ENCODE measurements around the gene RBM28.
A peak's percentile ranks its signal among the peaks of the same experiment; 100 is the strongest.

Gene RBM28

GRCh38 chr7:128374041-128374440, 30.3 kb upstream of the RBM28 start:
- DNase-seq (ENCODE audit: low read depth in 2 of 2), result no peak

GRCh38 chr7:128373606-128374005, 29.9 kb upstream of the RBM28 start:
- no peak for DNase-seq (ENCODE audit: low read depth in 2 of 2)

DNA sequence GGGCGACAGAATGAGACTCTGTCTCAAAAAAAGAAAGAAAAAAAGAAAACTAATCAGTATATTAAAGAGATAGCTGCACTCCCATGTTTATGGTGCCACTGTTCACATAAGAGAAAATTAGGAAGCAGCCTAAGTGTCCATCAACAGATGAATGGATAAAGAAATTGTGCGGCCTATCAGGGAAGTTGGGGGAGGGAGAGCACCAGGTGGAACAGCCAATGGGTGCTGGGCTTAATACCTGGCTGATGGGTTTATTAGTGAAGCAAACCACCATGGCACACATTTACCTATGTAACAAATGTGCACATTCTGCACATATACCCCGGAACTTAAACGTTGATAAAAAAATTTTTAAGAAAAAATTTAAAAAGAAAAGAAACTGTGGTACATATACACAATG, 26.8 kb upstream of the RBM28 start:
- no peak for DNase-seq (ENCODE audit: low read depth in 2 of 2)

DNA sequence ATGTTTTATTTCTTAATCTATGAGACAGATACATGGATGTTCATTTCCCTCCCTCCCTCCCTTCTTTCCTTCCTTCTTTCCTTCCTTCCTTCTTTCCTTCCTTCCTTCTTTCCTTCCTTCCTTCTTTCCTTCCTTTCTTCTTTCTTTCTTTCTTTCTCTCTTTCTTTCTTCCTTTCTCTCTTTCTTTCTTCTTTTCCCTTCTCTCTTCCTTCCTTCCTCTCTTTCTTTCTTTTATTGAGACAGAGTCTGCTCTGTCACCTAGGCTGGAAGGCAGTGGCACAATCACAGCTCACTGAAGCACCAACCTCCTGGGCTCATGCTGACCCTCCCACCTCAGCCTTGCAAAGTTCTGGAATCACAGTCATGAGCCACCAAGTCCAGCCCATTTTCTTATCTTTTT, 23.3 kb upstream of the RBM28 start:
- no peak for DNase-seq (ENCODE audit: low read depth in 2 of 2)

DNA sequence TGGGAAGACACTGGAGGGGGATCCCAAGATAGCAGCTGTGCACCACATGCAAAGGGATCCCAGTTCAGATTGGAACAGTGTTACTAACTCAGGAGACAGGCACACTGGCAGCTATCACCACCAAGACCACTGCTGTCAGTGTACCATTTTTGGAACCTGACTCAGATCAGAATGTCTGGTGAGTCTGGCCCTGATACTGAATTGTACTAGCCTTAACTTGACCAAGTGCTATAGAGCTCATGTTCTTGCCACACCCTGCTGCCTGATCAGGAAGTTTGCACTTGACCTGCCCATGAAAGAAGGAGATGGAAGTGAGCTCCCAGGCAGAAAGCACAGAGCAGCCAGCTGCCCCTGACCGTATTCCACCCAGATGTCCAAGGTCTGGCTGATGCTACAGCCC, 22.6 kb upstream of the RBM28 start:
- no peak for DNase-seq (ENCODE audit: low read depth in 2 of 2)

- no peak for DNase-seq (ENCODE audit: low read depth in 2 of 2)
Measured at GRCh38 chr7:128365432-128365831, 21.7 kb upstream of the RBM28 start.

- DNase-seq (ENCODE audit: low read depth in 2 of 2), result no peak
Measured at GRCh38 chr7:128364166-128364870, 20.6 kb upstream of the RBM28 start.

DNA sequence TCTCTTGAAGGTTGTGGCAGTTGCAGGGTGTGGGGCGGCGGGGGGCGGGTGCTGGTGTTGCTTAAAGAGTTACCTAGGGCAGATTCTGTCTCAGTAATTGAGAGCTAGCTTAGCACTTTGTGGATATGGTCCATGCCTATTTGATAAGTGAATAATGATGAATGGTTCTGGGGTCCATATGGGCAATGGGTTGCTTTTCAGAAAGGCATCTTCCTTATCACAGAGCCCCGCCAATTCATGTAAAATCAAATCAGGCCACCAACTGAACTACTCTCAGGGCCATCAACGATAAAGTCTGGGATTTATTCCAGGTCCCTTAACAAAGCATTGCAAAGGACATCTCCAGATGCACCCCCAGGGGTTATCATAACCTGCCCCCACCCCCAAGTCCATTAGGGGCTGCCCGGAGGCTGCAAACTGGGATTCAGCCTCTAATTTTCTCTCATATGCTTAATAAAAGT, 19.6 kb upstream of the RBM28 start:
- DNase-seq (ENCODE audit: low read depth in 2 of 2), result no peak

DNA sequence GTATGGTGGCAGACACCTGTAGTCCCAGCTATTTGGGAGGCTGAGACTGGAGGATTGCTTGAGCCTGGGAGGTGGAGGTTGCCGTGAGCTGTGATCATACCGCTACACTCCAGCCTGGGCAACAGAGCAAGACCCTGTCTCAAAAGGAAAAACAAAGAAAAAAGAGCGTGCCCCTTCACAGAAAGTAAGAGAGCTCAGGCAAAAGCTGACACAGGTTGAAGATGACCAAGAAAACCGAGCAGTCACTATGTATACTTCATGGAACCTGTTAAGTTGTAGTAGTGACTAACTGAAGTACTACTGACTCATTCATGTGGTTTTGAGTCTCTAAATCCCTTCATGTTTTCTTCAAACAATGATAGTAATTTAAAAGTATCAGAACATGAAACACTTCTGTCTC, 19.0 kb upstream of the RBM28 start:
- no peak for DNase-seq (ENCODE audit: low read depth in 2 of 2)

DNA sequence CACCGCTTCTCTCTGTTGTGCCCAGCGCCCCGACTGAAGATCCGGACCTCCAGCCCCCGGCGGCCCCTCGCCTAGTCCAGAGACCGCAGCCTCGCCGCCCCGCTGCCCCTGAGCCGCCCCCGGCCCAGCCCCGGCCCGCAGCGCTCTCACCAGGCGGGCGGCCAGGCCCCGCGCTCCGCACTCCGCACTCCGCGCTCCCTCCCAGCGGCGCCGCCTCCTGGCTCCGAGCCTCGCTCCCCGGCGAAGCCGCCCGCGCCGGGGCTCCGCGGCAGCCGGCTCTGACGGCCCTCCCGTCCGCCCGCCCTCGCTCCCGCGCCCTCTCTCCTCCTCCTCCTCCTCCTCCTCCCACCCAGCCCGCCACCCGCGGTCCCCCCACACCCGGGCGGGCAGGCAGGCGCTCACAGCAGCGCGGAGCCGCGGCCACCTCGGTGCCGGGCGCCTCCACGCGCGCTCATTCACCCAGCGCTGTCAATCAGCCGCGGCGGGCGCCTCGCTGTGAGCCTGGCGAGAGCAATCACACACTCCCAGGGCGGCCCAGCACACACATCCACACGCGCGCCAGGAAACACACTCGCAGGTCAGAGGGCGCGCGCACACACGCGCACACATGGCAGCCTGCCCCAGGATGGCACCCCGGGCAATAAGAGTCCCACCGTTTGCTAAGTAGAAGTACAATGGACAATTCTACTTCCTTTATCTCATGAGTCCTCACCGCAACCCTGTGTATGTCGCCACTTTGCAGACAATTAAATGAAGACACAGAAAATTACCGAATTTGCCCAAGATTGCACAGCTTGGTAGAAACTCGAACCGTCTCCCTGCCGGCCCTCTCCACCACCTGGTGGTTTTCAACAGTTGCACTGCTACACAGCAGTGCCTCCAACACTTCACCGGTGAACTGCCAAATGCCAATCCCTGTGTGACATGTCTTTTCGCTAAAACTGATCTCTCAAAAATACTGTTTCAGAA, 18.0 kb upstream of the RBM28 start, which contains the start of gene PRRT4:
Gene PRRT4, minus strand, starts transcription at position 280 of the 969 bp plus-strand sequence.
- no peak for DNase-seq (ENCODE audit: low read depth in 2 of 2)

- DNase-seq (ENCODE audit: low read depth in 2 of 2), result no peak
Measured at GRCh38 chr7:128360359-128360678, 16.6 kb upstream of the RBM28 start.

GRCh38 chr7:128359939-128360338, 16.2 kb upstream of the RBM28 start:
- DNase-seq (ENCODE audit: low read depth in 2 of 2), result no peak

DNA sequence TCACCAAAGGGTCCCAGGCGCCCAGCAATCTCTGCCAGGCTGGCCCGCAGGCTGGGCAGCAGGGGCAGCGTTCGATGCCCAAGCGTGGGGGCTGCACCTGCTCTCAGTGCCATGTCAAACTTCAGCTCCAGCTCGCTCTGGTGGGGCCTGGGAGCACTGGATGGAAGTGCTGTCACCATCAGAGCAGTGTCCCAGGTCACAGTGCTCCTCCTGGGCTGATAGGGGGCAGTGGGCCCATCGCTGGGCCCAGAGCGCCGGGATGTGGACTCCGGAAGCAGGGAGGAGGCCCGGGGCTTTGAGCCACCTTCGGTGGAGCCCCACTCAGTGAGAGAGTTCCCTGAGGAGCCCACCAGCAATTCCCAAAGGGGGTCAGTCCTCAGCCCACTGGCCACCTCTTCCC, 15.6 kb upstream of the RBM28 start:
- no peak for DNase-seq (ENCODE audit: low read depth in 2 of 2)

DNA sequence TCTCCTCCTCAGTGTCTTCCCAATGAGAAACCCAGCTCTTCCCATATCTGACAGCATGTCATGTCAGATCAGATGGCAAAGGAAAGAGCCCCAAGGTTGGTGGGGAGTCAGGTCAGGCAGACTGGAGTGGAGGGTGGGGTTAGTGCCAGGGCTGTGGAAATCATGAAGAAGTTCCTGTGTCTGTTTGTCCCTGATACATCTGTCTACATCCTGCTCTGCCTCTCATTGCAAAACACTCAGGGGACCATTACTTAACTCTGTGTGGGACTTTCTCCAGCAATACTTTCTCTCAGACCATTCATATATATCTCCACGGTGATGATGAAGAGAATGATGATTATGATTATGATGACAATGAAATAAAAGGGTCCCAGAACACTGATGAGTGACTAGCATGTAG, 14.5 kb upstream of the RBM28 start:
- no peak for DNase-seq (ENCODE audit: low read depth in 2 of 2)

- DNase-seq (ENCODE audit: low read depth in 2 of 2), result no peak
Measured at GRCh38 chr7:128357217-128357613, 13.5 kb upstream of the RBM28 start.

GRCh38 chr7:128356546-128357216, 13.0 kb upstream of the RBM28 start:
- no peak for DNase-seq (ENCODE audit: low read depth in 2 of 2)

- DNase-seq (ENCODE audit: low read depth in 2 of 2), result no peak
Measured at GRCh38 chr7:128353610-128354009, 9.9 kb upstream of the RBM28 start.

- DNase-seq (ENCODE audit: low read depth in 2 of 2), result no peak
Measured at GRCh38 chr7:128353189-128353588, 9.5 kb upstream of the RBM28 start.

DNA sequence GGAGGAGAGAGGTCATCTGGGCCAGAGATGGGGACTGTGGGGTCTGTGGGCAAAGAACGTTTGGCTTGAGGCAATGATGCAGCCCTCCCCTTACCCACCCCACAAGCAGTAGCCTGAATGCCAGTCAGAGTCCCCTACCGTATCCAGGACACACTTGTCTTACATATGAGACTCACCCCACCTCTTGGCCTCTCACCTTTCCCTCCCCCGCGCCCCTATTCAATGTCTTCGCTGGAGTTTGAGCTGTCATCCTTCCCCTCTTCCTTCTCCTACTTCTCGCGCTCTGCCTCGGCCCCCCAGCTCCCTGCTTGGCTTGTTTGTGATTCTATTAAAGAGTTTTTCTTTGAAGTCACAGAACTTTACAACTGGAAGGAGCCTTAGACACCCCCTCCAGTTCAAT, 8.9 kb upstream of the RBM28 start:
- no peak for DNase-seq (ENCODE audit: low read depth in 2 of 2)

- peak in 1 of 2 donors; percentile 19 for DNase-seq (ENCODE audit: low read depth in 2 of 2)
Measured at GRCh38 chr7:128352153-128352537, 8.4 kb upstream of the RBM28 start.

GRCh38 chr7:128351296-128352152, 7.8 kb upstream of the RBM28 start:
- DNase-seq (ENCODE audit: low read depth in 2 of 2), result no peak
